ENCODE measurements around the gene PSMB5. TPM values are rescaled to one million over a fixed set of nuclear protein-coding genes. Genes with fewer than 3 reads are reported as not detected.
A peak's percentile ranks its signal among the peaks of the same experiment; 100 is the strongest.
"Not testable (repeated sequence)": the region's sequence is repeated elsewhere in the genome, so short reads cannot be mapped to it uniquely, and the experiment has no call there.

The PSMB5 gene
- total and polyA plus RNA-seq, 3 donors from 2014 or later = 97.2 to 145 (median 123) TPM

DNA sequence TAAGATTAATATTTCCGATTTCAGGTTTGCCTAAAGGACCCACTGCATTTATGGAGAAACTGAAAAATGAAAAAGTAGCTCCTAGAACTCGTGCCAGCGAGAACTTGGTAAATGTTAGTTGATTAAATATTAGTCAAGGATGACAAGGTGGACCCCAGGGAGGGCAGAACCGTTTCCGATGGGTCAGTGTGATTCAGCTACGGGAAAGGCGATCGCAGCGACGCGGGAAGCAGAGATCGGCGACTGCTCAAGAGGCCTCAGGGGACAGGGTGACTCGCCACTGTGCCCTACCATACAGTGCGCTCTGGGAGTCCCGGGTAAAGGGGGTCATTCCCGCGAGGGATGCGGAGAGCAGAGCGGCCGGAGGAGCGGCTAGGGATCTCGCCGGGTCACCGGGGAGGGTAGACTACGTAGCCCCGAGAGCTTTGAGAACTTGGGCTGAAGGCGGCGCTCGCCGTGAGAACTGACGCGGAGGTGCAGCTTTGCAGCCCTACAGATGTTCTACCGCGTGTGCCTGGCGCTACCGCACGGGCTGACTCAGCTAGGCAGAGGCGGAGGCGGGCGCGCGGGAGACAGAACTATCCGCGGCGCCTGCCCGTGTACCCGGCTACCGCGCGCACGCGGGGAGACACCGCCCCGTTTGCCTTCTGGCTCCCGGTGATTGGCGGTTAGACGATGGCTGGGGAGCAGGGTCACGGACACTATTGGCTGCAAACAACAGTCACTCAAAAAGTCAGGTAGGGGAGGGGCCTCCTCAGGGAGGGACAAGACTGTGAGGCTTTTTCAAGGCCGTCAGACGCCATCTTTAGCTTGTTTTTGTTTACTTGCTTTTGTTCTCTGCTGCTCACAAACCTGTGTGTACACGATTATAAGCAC lies 27.9 kb downstream of the PSMB5 start:
- Histone ChIP-seq H3K27ac (peak overlapping the region; percentile 91 to 96), H3K4me1 (peaks cover 15% of the 10 kb centered on the region), H3K27me3 (no peaks in the 10 kb centered on the region), H3K9me3 (no peaks in the 10 kb centered on the region), H3K36me3 (ENCODE audit: low read depth, missing control alignments) (no peaks in the 10 kb centered on the region), H3K4me3 (peak overlapping the region; percentile 61 to 81)
- DNase-seq = peak; percentile 99
- WGBS, 2 donors = 1 to 2% methylated on average over 22 to 41 of the region's 62 CpGs
- TF ChIP-seq, protein P1, sequence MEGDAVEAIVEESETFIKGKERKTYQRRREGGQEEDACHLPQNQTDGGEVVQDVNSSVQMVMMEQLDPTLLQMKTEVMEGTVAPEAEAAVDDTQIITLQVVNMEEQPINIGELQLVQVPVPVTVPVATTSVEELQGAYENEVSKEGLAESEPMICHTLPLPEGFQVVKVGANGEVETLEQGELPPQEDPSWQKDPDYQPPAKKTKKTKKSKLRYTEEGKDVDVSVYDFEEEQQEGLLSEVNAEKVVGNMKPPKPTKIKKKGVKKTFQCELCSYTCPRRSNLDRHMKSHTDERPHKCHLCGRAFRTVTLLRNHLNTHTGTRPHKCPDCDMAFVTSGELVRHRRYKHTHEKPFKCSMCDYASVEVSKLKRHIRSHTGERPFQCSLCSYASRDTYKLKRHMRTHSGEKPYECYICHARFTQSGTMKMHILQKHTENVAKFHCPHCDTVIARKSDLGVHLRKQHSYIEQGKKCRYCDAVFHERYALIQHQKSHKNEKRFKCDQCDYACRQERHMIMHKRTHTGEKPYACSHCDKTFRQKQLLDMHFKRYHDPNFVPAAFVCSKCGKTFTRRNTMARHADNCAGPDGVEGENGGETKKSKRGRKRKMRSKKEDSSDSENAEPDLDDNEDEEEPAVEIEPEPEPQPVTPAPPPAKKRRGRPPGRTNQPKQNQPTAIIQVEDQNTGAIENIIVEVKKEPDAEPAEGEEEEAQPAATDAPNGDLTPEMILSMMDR (IDR thresholded peaks at IDR 0.05) = no peak
- TF ChIP-seq POLR2A (IDR thresholded peaks at IDR 0.05) = peak; percentile 33
- intact Hi-C loops (cut with DNase I; ENCODE audit: low total_unique reads) = no loop called here

DNA sequence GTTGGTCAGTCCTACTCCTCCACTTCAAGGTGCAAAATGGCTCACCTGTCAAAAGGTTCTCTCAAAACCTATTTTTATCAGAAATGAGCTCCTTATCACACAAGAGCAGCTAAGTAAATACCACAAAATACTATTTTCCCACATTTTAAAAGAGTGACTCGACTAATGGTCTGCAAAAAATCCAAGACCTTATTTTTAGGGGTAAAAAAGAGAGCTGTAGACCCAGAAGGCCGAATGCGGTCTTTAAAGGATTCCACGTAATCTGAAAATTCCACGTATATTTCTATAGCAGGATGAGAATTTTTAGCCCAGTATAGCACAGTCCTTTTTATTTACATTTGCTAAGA lies 28.5 kb downstream of the PSMB5 start:
- intact Hi-C loops (cut with DNase I; ENCODE audit: low total_unique reads) = no loop called here
- Histone ChIP-seq H3K36me3 (ENCODE audit: low read depth, missing control alignments) (no peaks in the 10 kb centered on the region), H3K4me3 (peak overlapping the region; percentile 61 to 81), H3K27ac (peak overlapping the region in 1 of 2 donors; percentile 91), H3K27me3 (no peaks in the 10 kb centered on the region), H3K4me1 (peaks cover 15% of the 10 kb centered on the region), H3K9me3 (no peaks in the 10 kb centered on the region)
- TF ChIP-seq POLR2A (IDR thresholded peaks at IDR 0.05) = no peak
- TF ChIP-seq, protein P1 (IDR thresholded peaks at IDR 0.05) = no peak
- WGBS, 2 donors = 41 to 52% methylated on average over 5 of the region's 5 CpGs
- no peak for DNase-seq

DNA sequence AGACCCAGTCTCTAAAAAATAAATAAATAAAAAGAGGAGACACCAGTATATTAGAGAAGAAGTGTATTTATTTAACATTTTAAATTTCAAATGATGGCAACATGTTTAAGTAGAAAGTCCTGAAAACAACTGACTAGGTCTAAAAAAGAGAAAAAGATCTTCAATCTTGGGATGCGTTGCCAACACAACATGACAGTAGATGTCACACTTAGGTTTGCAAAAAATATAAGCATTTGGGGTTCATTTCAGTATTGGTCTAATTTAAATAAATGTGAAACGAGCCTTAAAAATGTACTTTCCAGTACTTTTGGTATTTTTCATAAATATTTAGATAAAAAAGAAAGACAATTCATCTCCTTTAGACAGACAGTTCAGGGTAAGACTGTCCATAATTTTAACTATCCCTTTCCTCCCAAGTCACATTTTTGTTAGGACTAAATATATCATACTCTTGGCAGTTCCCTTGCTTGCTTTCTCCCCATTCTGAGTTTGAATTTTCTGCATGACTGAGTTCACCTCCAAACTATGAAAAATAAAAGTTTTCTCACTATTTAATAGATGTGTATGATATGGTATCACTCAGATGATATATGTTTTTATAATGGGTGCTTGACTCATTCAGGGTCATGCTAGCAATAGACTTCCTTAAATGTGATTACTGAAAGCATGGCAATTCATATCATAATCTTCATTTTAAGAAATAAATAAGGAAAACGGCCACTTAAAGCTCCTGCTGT lies 29.1 kb downstream of the PSMB5 start:
- H3K36me3 ChIP-seq (ENCODE audit: low read depth, missing control alignments) = no peaks in the 10 kb centered on the region
- H3K4me3 ChIP-seq = no peak overlapping the region
- TF ChIP-seq, protein P1 (IDR thresholded peaks at IDR 0.05) = no peak
- TF ChIP-seq POLR2A (IDR thresholded peaks at IDR 0.05) = no peak
- H3K27me3 ChIP-seq = no peaks in the 10 kb centered on the region
- H3K9me3 ChIP-seq = no peaks in the 10 kb centered on the region
- 66 to 74% methylated on average over 3 of the region's 3 CpGs for WGBS, 2 donors
- H3K27ac ChIP-seq = peak overlapping the region in 1 of 2 donors; percentile 91
- DNase-seq = no peak
- intact Hi-C loops (cut with DNase I; ENCODE audit: low total_unique reads) = no loop called here
- peaks cover 15% of the 10 kb centered on the region for H3K4me1 ChIP-seq

DNA sequence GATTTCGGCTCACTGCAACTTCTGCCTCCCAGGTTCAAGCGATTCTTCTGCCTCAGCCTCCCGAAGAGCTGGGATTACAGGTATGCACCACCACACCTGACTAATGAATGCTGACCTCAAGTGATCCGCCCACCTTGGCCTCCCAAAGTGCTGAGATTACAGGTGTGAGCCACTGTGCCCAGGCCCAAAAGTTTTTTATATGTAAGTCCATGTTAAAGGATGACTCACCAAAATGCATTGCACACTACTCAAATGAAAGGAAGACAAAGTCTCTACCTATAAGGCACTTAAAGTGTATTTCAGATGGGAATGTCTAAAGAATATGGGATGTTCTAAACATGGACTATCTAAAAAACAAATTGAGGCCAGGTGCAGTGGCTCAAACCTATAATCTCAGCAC lies 30.4 kb downstream of the PSMB5 start:
- H3K4me3 ChIP-seq; H3K27ac ChIP-seq; H3K9me3 ChIP-seq; DNase-seq; H3K36me3 ChIP-seq (ENCODE audit: low read depth, missing control alignments); intact Hi-C loops (cut with DNase I; ENCODE audit: low total_unique reads); H3K27me3 ChIP-seq: not testable (repeated sequence)
- WGBS, 2 donors = 96% methylated on average over 4 of the region's 4 CpGs
- peaks cover 11% of the 10 kb centered on the region for H3K4me1 ChIP-seq

DNA sequence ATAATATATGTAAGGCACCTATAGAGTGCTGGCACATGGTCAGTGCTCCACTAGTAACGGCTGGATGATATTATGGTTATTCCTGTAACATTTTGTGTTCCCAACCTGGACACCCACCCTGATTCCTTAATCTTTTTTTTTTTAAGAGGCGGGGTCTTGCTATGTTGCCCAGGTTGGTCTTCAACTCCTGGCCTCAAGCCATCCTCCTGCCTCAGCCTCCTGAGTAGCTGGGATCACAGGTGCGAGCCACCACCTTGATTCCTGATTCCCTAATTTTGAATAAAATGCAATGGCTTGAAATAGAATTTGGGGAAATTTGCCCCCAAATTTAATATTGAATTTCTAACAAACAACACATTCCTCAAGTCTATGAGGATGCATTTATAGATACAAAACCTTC lies 32.1 kb downstream of the PSMB5 start:
- 81 to 92% methylated on average over 3 of the region's 3 CpGs for WGBS, 2 donors
- DNase-seq = no peak
- intact Hi-C loops (cut with DNase I; ENCODE audit: low total_unique reads) = no loop called here
- no peak overlapping the region for H3K4me3 ChIP-seq
- peaks cover 10% of the 10 kb centered on the region for H3K4me1 ChIP-seq
- H3K9me3 ChIP-seq = no peaks in the 10 kb centered on the region
- no peaks in the 10 kb centered on the region for H3K36me3 ChIP-seq (ENCODE audit: low read depth, missing control alignments)
- no peaks in the 10 kb centered on the region for H3K27me3 ChIP-seq
- no peak overlapping the region for H3K27ac ChIP-seq
- TF ChIP-seq, protein P1 (IDR thresholded peaks at IDR 0.05) = no peak
